ENCODE data around the gene CORO1C. TPM values are rescaled to one million over a fixed set of nuclear protein-coding genes. Genes with fewer than 3 reads are reported as not detected.
A peak's percentile ranks its signal among the peaks of the same experiment; 100 is the strongest.

The CORO1C gene
- total RNA-seq, 3 donors from 2014 or later (not counting 1 experiment from before 2014, with no cell fraction given) = 28.9 to 43.5 (median 36.0) TPM

- Histone ChIP-seq H3K27ac (ENCODE audit: low read length) (peak overlapping the region; percentile 57), H3K4me1 (ENCODE audit: control insufficient read depth, insufficient read depth, low read length) (peaks cover 41% of the 10 kb centered on the region), H3K4me3 (ENCODE audit: low read length) (no peak overlapping the region), H3K27me3 (ENCODE audit: control insufficient read depth, insufficient read depth, low read length) (no peaks in the 10 kb centered on the region), H3K9me3 (ENCODE audit: control insufficient read depth, insufficient read depth, low read length) (no peaks in the 10 kb centered on the region), H3K36me3 (ENCODE audit: control insufficient read depth, insufficient read depth, low read length) (no peaks in the 10 kb centered on the region)
- WGBS (ENCODE audit: insufficient coverage) = 63% methylated on average over 9 of the region's 9 CpGs
- H3K36me3 Mint-ChIP-seq = no peaks in the 10 kb centered on the region
- H3K9me3 Mint-ChIP-seq = no peaks in the 10 kb centered on the region
- ATAC-seq (no peak), DNase-seq (no peak)
- no peaks in the 10 kb centered on the region for H3K27me3 Mint-ChIP-seq (ENCODE audit: low read depth in 2 of 2)
- H3K4me3 Mint-ChIP-seq = no peak overlapping the region
- TF ChIP-seq CTCF (IDR thresholded peaks at IDR 0.05) = no peak
- intact Hi-C loops (cut with micrococcal nuclease) = no loop called here
- H3K4me1 Mint-ChIP-seq = peaks cover 0 to 32% of the 10 kb centered on the region in 2 donors
- H3K27ac Mint-ChIP-seq = no peak overlapping the region
Observed at GRCh38 chr12:108641446-108642268, 89.7 kb downstream of the CORO1C start.

- no peak for DNase-seq
- WGBS (ENCODE audit: insufficient coverage) = 81% methylated on average over 10 of the region's 10 CpGs
- Histone ChIP-seq H3K9me3 (ENCODE audit: control insufficient read depth, insufficient read depth, low read length) (no peaks in the 10 kb centered on the region), H3K27ac (ENCODE audit: low read length) (no peak overlapping the region), H3K4me1 (ENCODE audit: control insufficient read depth, insufficient read depth, low read length) (peaks cover 41% of the 10 kb centered on the region), H3K36me3 (ENCODE audit: control insufficient read depth, insufficient read depth, low read length) (no peaks in the 10 kb centered on the region), H3K27me3 (ENCODE audit: control insufficient read depth, insufficient read depth, low read length) (no peaks in the 10 kb centered on the region), H3K4me3 (ENCODE audit: low read length) (no peak overlapping the region)
- no peak overlapping the region for H3K27ac Mint-ChIP-seq
- no peaks in the 10 kb centered on the region for H3K27me3 Mint-ChIP-seq (ENCODE audit: low read depth in 2 of 2)
- TF ChIP-seq CTCF (IDR thresholded peaks at IDR 0.05) = no peak
- no peaks in the 10 kb centered on the region for H3K36me3 Mint-ChIP-seq
- intact Hi-C loops (cut with micrococcal nuclease) = no loop called here
- peaks cover 5 to 30% of the 10 kb centered on the region in 2 donors for H3K4me1 Mint-ChIP-seq
- H3K4me3 Mint-ChIP-seq = no peak overlapping the region
- H3K9me3 Mint-ChIP-seq = no peaks in the 10 kb centered on the region
- ATAC-seq = peak in 1 of 3 donors; percentile 43
Observed at GRCh38 chr12:108640802-108641445, 90.4 kb downstream of the CORO1C start.

- ATAC-seq (no peak), DNase-seq (no peak)
- intact Hi-C loops (cut with micrococcal nuclease) = loop anchor here (10.0 kb wide), 1 partner anchor 304 kb away; the partner anchor contains the start of gene CMKLR1
- no peak for TF ChIP-seq CTCF (IDR thresholded peaks at IDR 0.05)
- Histone ChIP-seq H3K9me3 (ENCODE audit: control insufficient read depth, insufficient read depth, low read length) (no peaks in the 10 kb centered on the region), H3K27ac (ENCODE audit: low read length) (no peak overlapping the region), H3K36me3 (ENCODE audit: control insufficient read depth, insufficient read depth, low read length) (no peaks in the 10 kb centered on the region), H3K4me3 (ENCODE audit: low read length) (no peak overlapping the region), H3K27me3 (ENCODE audit: control insufficient read depth, insufficient read depth, low read length) (no peaks in the 10 kb centered on the region), H3K4me1 (ENCODE audit: control insufficient read depth, insufficient read depth, low read length) (peaks cover 53% of the 10 kb centered on the region)
- Mint-ChIP-seq H3K4me1 (peaks cover 16 to 38% of the 10 kb centered on the region in 2 donors), H3K4me3 (no peak overlapping the region), H3K9me3 (no peaks in the 10 kb centered on the region), H3K27ac (peak overlapping the region in 1 of 2 donors; percentile 49), H3K36me3 (no peaks in the 10 kb centered on the region), H3K27me3 (ENCODE audit: low read depth in 2 of 2) (no peaks in the 10 kb centered on the region)
- WGBS (ENCODE audit: insufficient coverage) = 96% methylated on average over 11 of the region's 11 CpGs
Observed at GRCh38 chr12:108638997-108639822, 92.1 kb downstream of the CORO1C start.

All from natural killer cell (primary cell).